A673 (cell line): ENCODE data around the gene PHACTR2. TPM values are rescaled to one million over a fixed set of nuclear protein-coding genes. Genes with fewer than 3 reads are reported as not detected.

Experiments
- BruUV-seq: library from RNA; stranded (reverse); fragments of 400-500 nt; replicated peaks from 2 replicates; lab custom pipeline; 2021; lab: Mats Ljungman, UMichigan
- CTCF ChIA-PET: fragments of 300-600 bp; sonication (Branson Sonifier 250); formaldehyde crosslinking; loops from one replicate; lab custom pipeline; 2022; ENCODE audit warnings: antibody characterized with exemption; lab: Charles Lee
- POLR2A ChIA-PET: fragments of 300-600 bp; sonication (Branson Sonifier 250); formaldehyde crosslinking; loops from one replicate; lab custom pipeline; 2022; ENCODE audit warnings: antibody characterized with exemption; ENCODE audit not compliant: low non-redundant PET; lab: Charles Lee
- DNase-seq: peaks from one replicate; pipeline ENCODE4 v3.0.0-alpha.2; 2015; ENCODE audit warnings: low spot score
- H3K27ac ChIP-seq: fragments of 200-600 bp; sonication (generic); 2 replicates; pipeline ENCODE4 v1.5.1; 2016; ENCODE audit warnings: mixed run types, low read depth, mild to moderate bottlenecking, mixed read lengths, antibody characterized with exemption, low read length; ENCODE audit not compliant: poor library complexity, severe bottlenecking
- H3K27me3 ChIP-seq: fragments of 200-600 bp; sonication (generic); replicated peaks from 2 replicates; pipeline ENCODE4 v1.6.1; 2017; ENCODE audit warnings: mixed run types, low read depth, mild to moderate bottlenecking, mixed read lengths, antibody characterized with exemption, low read length; ENCODE audit not compliant: insufficient read depth, poor library complexity
- H3K36me3 ChIP-seq: fragments of 200-600 bp; sonication (generic); 2 replicates; pipeline ENCODE4 v1.6.1; 2016; ENCODE audit warnings: mixed run types, mild to moderate bottlenecking, mixed read lengths, antibody characterized with exemption, low read length; ENCODE audit not compliant: insufficient read depth, poor library complexity, severe bottlenecking
- H3K4me1 ChIP-seq: fragments of 200-600 bp; sonication (generic); 2 replicates; pipeline ENCODE4 v1.6.1; 2017; ENCODE audit warnings: mixed run types, mild to moderate bottlenecking, mixed read lengths, antibody characterized with exemption, low read length; ENCODE audit not compliant: insufficient read depth, poor library complexity, severe bottlenecking
- H3K4me3 ChIP-seq: fragments of 200-600 bp; sonication (generic); 2 replicates; pipeline ENCODE4 v1.5.1; 2016; ENCODE audit warnings: low read depth, mixed run types, mild to moderate bottlenecking, mixed read lengths, low read length; ENCODE audit not compliant: poor library complexity, severe bottlenecking
- H3K9me3 ChIP-seq: fragments of 200-600 bp; sonication (generic); 2 replicates; pipeline ENCODE4 v1.6.1; 2016; ENCODE audit warnings: mixed run types, low read depth, mild to moderate bottlenecking, mixed read lengths, antibody characterized with exemption, low read length; ENCODE audit not compliant: poor library complexity, severe bottlenecking
- EZH2 ChIP-seq: fragments of 200-600 bp; sonication (generic); IDR thresholded peaks from 2 replicates; pipeline ENCODE4 v1.6.1; 2017; ENCODE audit warnings: borderline replicate concordance, low read depth, mild to moderate bottlenecking, mixed read lengths, antibody characterized with exemption, low read length; ENCODE audit not compliant: poor library complexity, severe bottlenecking
- intact Hi-C: fragments of 100-400 bp; cut with micrococcal nuclease; formaldehyde crosslinking; loops from one replicate; pipeline ENCODE4 v1.10.0; 2022; ENCODE audit not compliant: unreplicated experiment
- total RNA-seq: library from RNA; stranded (reverse); gene quantifications from 2 replicates; pipeline ENCODE4 v1.2.3, GENCODE V29; 2021
- TF ChIP-seq, protein P1 (sequence below): fragments of 300-800, 200-600 bp; sonication (generic); conservative IDR thresholded peaks from 2 replicates; pipeline ENCODE4 v1.5.1; 2017; ENCODE audit warnings: low read depth, mild to moderate bottlenecking, antibody characterized with exemption, low read length, moderate library complexity, mixed read lengths

Gene PHACTR2
- total RNA-seq, 1 experiment from 2014 or later = 2.4 TPM

DNA sequence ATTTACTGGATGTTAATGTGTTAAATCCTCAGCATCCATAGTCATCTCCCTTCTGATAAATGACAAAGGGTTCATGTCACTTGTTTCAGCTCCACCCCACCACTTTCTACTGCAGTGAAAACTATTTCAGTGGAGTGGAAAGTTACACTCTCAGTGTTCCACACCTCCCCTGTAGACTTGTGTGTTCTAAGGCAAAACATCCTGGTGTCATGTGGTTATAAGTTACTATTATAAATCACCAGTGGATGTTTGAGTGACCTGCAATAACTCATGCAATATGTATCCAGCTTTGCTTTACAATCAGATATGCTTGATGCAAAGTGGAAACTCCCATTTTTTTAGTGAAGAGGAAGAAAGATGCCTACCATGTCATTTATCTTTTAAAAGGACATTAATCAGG, 83.3 kb downstream of the PHACTR2 start:
- Histone ChIP-seq H3K36me3 (no peaks in the 10 kb centered on the region), H3K27ac (no peak overlapping the region), H3K27me3 (peaks cover 6% of the 10 kb centered on the region), H3K9me3 (no peaks in the 10 kb centered on the region), H3K4me3 (no peak overlapping the region), H3K4me1 (no peaks in the 10 kb centered on the region)
- TF ChIP-seq EZH2 = no peak
- TF ChIP-seq, protein P1, sequence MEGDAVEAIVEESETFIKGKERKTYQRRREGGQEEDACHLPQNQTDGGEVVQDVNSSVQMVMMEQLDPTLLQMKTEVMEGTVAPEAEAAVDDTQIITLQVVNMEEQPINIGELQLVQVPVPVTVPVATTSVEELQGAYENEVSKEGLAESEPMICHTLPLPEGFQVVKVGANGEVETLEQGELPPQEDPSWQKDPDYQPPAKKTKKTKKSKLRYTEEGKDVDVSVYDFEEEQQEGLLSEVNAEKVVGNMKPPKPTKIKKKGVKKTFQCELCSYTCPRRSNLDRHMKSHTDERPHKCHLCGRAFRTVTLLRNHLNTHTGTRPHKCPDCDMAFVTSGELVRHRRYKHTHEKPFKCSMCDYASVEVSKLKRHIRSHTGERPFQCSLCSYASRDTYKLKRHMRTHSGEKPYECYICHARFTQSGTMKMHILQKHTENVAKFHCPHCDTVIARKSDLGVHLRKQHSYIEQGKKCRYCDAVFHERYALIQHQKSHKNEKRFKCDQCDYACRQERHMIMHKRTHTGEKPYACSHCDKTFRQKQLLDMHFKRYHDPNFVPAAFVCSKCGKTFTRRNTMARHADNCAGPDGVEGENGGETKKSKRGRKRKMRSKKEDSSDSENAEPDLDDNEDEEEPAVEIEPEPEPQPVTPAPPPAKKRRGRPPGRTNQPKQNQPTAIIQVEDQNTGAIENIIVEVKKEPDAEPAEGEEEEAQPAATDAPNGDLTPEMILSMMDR = no peak
- ChIA-PET POLR2A (no interaction called here), CTCF (no interaction called here)
- intact Hi-C loops = no loop called here
- no peak for DNase-seq
- no TSS peak for BruUV-seq

DNA sequence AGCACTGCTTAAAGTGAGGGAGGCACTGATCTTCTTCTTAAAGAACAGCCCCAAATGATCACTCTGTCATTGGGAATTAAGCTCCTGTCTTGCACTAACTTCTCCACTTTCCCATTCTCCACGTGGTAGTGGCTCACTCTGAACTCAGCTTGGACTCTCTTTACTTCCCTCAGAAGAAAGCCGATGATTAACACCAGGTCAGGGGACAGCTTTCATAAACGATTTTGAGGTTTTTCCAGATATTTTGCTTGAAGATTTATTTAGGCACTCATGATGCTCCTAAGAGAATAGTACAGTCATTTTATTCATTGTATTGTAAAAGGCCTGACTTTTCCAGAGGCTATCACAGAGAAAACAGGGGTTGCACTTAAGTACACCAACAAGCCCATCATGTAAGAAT, 84.4 kb downstream of the PHACTR2 start:
- intact Hi-C loops = no loop called here
- CTCF ChIA-PET = no interaction called here
- Histone ChIP-seq H3K27me3 (peaks cover 6% of the 10 kb centered on the region), H3K4me3 (no peak overlapping the region), H3K4me1 (no peaks in the 10 kb centered on the region), H3K36me3 (no peaks in the 10 kb centered on the region), H3K27ac (no peak overlapping the region), H3K9me3 (no peaks in the 10 kb centered on the region)
- TF ChIP-seq, protein P1 = no peak
- no peak for TF ChIP-seq EZH2
- no peak for DNase-seq
- POLR2A ChIA-PET = no interaction called here
- BruUV-seq = no TSS peak

DNA sequence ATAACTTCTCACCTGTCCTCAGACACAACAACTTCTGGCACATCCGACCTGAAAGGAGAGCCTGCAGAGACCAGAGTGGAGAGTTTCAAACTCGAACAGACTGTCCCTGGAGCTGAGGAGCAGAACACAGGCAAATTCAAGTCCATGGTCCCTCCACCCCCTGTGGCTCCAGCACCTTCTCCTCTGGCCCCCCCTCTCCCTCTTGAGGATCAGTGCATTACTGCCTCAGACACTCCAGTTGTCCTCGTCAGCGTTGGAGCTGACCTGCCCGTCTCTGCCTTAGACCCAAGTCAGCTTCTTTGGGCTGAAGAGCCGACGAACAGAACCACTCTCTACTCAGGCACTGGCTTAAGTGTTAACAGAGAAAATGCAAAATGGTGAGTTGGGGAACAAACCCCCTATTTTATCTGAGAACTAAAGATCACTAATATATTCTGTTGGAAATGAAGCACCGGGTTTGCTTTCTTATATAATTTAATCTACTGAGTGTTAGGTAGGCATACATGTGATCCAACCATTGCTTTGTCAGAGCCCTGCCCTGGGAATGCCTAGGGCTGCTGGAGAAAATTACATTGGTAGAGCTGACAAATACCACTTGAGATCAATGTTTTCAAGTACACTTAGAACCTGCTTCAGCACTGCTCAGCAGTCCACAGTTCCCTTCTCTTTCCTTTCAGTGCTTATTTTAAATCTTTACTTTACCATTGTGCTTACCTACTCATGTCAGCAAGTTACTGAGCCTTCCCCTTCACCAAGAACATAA, 87.8 kb downstream of the PHACTR2 start:
- Histone ChIP-seq H3K4me3 (no peak overlapping the region), H3K27me3 (peaks cover 6% of the 10 kb centered on the region), H3K36me3 (no peaks in the 10 kb centered on the region), H3K9me3 (no peaks in the 10 kb centered on the region), H3K4me1 (no peaks in the 10 kb centered on the region), H3K27ac (no peak overlapping the region)
- TF ChIP-seq EZH2 = no peak
- TF ChIP-seq, protein P1 = no peak
- ChIA-PET CTCF (no interaction called here), POLR2A (no interaction called here)
- intact Hi-C loops = no loop called here
- no TSS peak for BruUV-seq
- DNase-seq = no peak
